MM.1S (cell line): ENCODE measurements around the gene AMOTL1.

Source experiments
- DNase-seq: peaks from one replicate; pipeline ENCODE4 v3.0.0-alpha.2; 2015
- H2AFZ ChIP-seq: fragments of 300-600 bp; sonication (generic); 2 replicates; pipeline ENCODE4 v1.6.0; 2016; ENCODE audit warnings: antibody characterized with exemption, low read length
- H3F3A ChIP-seq: fragments of 300-600 bp; sonication (generic); 2 replicates; pipeline ENCODE4 v1.6.1; 2016; ENCODE audit warnings: mild to moderate bottlenecking, antibody characterized with exemption, low read length, moderate library complexity, mixed read lengths; ENCODE audit not compliant: insufficient read depth
- H3K27ac ChIP-seq: fragments of 300-600 bp; sonication (generic); 2 replicates; pipeline ENCODE4 v1.5.1; 2016; ENCODE audit warnings: mild to moderate bottlenecking, low read length
- H3K27me3 ChIP-seq: fragments of 300-600 bp; sonication (generic); replicated peaks from 2 replicates; pipeline ENCODE4 v1.6.0; 2016; ENCODE audit warnings: low read length; ENCODE audit not compliant: insufficient read depth
- H3K36me3 ChIP-seq: fragments of 300-600 bp; sonication (generic); replicated peaks from 2 replicates; pipeline ENCODE4 v1.6.1; 2016; ENCODE audit warnings: mild to moderate bottlenecking, low read length, mixed read lengths; ENCODE audit not compliant: insufficient read depth
- H3K4me1 ChIP-seq: fragments of 300-600 bp; sonication (generic); 2 replicates; pipeline ENCODE4 v1.6.1; 2016; ENCODE audit warnings: low read length, mixed read lengths
- H3K4me2 ChIP-seq: fragments of 300-600 bp; sonication (generic); 2 replicates; pipeline ENCODE4 v1.6.0; 2016; ENCODE audit warnings: low read depth, low read length
- H3K4me3 ChIP-seq: fragments of 300-600 bp; sonication (generic); 2 replicates; pipeline ENCODE4 v1.5.1; 2016; ENCODE audit warnings: low read length, mixed read lengths
- H3K79me2 ChIP-seq: fragments of 300-600 bp; sonication (generic); 2 replicates; pipeline ENCODE4 v1.6.1; 2016; ENCODE audit warnings: mixed run types, low read length, mixed read lengths
- H3K9ac ChIP-seq: fragments of 300-600 bp; sonication (generic); 2 replicates; pipeline ENCODE4 v1.6.1; 2016; ENCODE audit warnings: low read length, mixed read lengths
- H3K9me2 ChIP-seq: fragments of 300-600 bp; sonication (generic); replicated peaks from 2 replicates; pipeline ENCODE4 v1.6.1; 2016; ENCODE audit warnings: mild to moderate bottlenecking, low read length, mixed read lengths; ENCODE audit not compliant: insufficient read depth
- H3K9me3 ChIP-seq: fragments of 300-600 bp; sonication (generic); replicated peaks from 2 replicates; pipeline ENCODE4 v1.6.1; 2016; ENCODE audit warnings: mild to moderate bottlenecking, low read length, mixed read lengths; ENCODE audit not compliant: insufficient read depth
- H4K20me1 ChIP-seq: fragments of 300-600 bp; sonication (generic); 2 replicates; pipeline ENCODE4 v1.6.1; 2016; ENCODE audit warnings: mild to moderate bottlenecking, low read length, moderate library complexity, mixed read lengths; ENCODE audit not compliant: insufficient read depth
- CTCF ChIP-seq: fragments of 300-600 bp; sonication (generic); IDR thresholded peaks from 2 replicates; pipeline ENCODE4 v1.5.1; 2016; ENCODE audit warnings: antibody characterized with exemption, low read length, mixed read lengths
- EZH2 ChIP-seq: fragments of 300-600 bp; sonication (generic); optimal IDR thresholded peaks from 2 replicates; pipeline ENCODE3; 2017; ENCODE audit warnings: low read depth, mild to moderate bottlenecking, antibody characterized with exemption, low read length, mixed read lengths
- EZH2phosphoT487 ChIP-seq: fragments of 300-600 bp; sonication (generic); IDR thresholded peaks from 2 replicates; pipeline ENCODE4 v1.6.1; 2018; ENCODE audit warnings: antibody characterized with exemption, low read length

The AMOTL1 gene

GRCh38 chr11:94750319-94751217 is 17.6 kb upstream of the AMOTL1 start:
- no peaks in the 10 kb centered on the region for H3K36me3 ChIP-seq
- no peaks in the 10 kb centered on the region for H3K79me2 ChIP-seq
- no peaks in the 10 kb centered on the region for H3K9me3 ChIP-seq
- H3K27me3 ChIP-seq: no peaks in the 10 kb centered on the region
- TF ChIP-seq CTCF (no peak), EZH2 (no peak), EZH2phosphoT487 (no peak)
- DNase-seq: no peak
- no peaks in the 10 kb centered on the region for H3F3A ChIP-seq
- no peak overlapping the region for H2AFZ ChIP-seq
- H3K4me2 ChIP-seq: no peak overlapping the region
- H3K9ac ChIP-seq: no peak overlapping the region
- H3K27ac ChIP-seq: no peak overlapping the region
- no peak overlapping the region for H3K4me3 ChIP-seq
- no peaks in the 10 kb centered on the region for H3K4me1 ChIP-seq
- no peaks in the 10 kb centered on the region for H3K9me2 ChIP-seq
- H4K20me1 ChIP-seq: no peaks in the 10 kb centered on the region

- H3K79me2 ChIP-seq: no peaks in the 10 kb centered on the region
- no peak overlapping the region for H3K9ac ChIP-seq
- H3K4me3 ChIP-seq: no peak overlapping the region
- no peak overlapping the region for H3K27ac ChIP-seq
- H2AFZ ChIP-seq: no peak overlapping the region
- no peaks in the 10 kb centered on the region for H3F3A ChIP-seq
- no peaks in the 10 kb centered on the region for H3K9me2 ChIP-seq
- H3K27me3 ChIP-seq: no peaks in the 10 kb centered on the region
- H4K20me1 ChIP-seq: no peaks in the 10 kb centered on the region
- no peak overlapping the region for H3K4me2 ChIP-seq
- DNase-seq: no peak
- H3K36me3 ChIP-seq: no peaks in the 10 kb centered on the region
- no peaks in the 10 kb centered on the region for H3K9me3 ChIP-seq
- no peak for TF ChIP-seq EZH2
- no peak for TF ChIP-seq CTCF
- TF ChIP-seq EZH2phosphoT487: no peak
- H3K4me1 ChIP-seq: no peaks in the 10 kb centered on the region
Measured at GRCh38 chr11:94751218-94751609, 16.9 kb upstream of the AMOTL1 start.

GRCh38 chr11:94751786-94752185 is 16.4 kb upstream of the AMOTL1 start:
- Histone ChIP-seq H3K4me1 (no peaks in the 10 kb centered on the region), H3K4me3 (no peak overlapping the region), H4K20me1 (no peaks in the 10 kb centered on the region), H3K9me2 (no peaks in the 10 kb centered on the region), H3K27me3 (no peaks in the 10 kb centered on the region), H3K79me2 (no peaks in the 10 kb centered on the region), H3K27ac (no peak overlapping the region), H3K9ac (no peak overlapping the region), H2AFZ (no peak overlapping the region), H3K36me3 (no peaks in the 10 kb centered on the region), H3F3A (no peaks in the 10 kb centered on the region), H3K4me2 (no peak overlapping the region), H3K9me3 (no peaks in the 10 kb centered on the region)
- TF ChIP-seq EZH2phosphoT487 (no peak), CTCF (no peak), EZH2 (no peak)
- no peak for DNase-seq
